Epidermal melanocyte (primary cell): ENCODE measurements around the gene SPECC1.
"Not testable (repeated sequence)": the region's sequence is repeated elsewhere in the genome, so short reads cannot be mapped to it uniquely, and the experiment has no call there.

Source experiments
- DNase-seq: peaks from one replicate; pipeline ENCODE4 v3.0.0; 2011; ENCODE audit warnings: low spot score; ENCODE audit not compliant: insufficient read length

The SPECC1 gene

GRCh38 chr17:20071824-20072691 lies 62.9 kb downstream of the SPECC1 start:
- no peak for DNase-seq

GRCh38 chr17:20072692-20072992 lies 63.5 kb downstream of the SPECC1 start:
- no peak for DNase-seq

- DNase-seq, result no peak
Observed at GRCh38 chr17:20073055-20073979, 64.2 kb downstream of the SPECC1 start.

- DNase-seq, result no peak
Observed at GRCh38 chr17:20074001-20074400, 64.8 kb downstream of the SPECC1 start.

GRCh38 chr17:20074489-20074888 lies 65.3 kb downstream of the SPECC1 start:
- no peak for DNase-seq

- DNase-seq, result not testable (repeated sequence)
Observed at GRCh38 chr17:20076137-20076536, 67.0 kb downstream of the SPECC1 start.

- no peak for DNase-seq
Observed at GRCh38 chr17:20077978-20078685, 69.0 kb downstream of the SPECC1 start.

- DNase-seq, result no peak
Observed at GRCh38 chr17:20080513-20080912, 71.4 kb downstream of the SPECC1 start.

- no peak for DNase-seq
Observed at GRCh38 chr17:20083156-20083859, 74.1 kb downstream of the SPECC1 start.

GRCh38 chr17:20084621-20085282 lies 75.6 kb downstream of the SPECC1 start:
- no peak for DNase-seq

GRCh38 chr17:20085283-20085845 lies 76.2 kb downstream of the SPECC1 start:
- no peak for DNase-seq

- DNase-seq, result no peak
Observed at GRCh38 chr17:20086416-20087076, 77.4 kb downstream of the SPECC1 start.

- no peak for DNase-seq
Observed at GRCh38 chr17:20087538-20088250, 78.5 kb downstream of the SPECC1 start.

GRCh38 chr17:20089756-20090547 lies 80.8 kb downstream of the SPECC1 start:
- no peak for DNase-seq

- DNase-seq, result no peak
Observed at GRCh38 chr17:20091174-20092029, 82.2 kb downstream of the SPECC1 start.

- no peak for DNase-seq
Observed at GRCh38 chr17:20092261-20092867, 83.2 kb downstream of the SPECC1 start.
